DMS79 treated with DMSO at 0.1 percent for 48 hours (cell line): ENCODE measurements around the gene PXT1.
A peak's percentile ranks its signal among the peaks of the same experiment; 100 is the strongest.
"Not testable (repeated sequence)": the region's sequence is repeated elsewhere in the genome, so short reads cannot be mapped to it uniquely, and the experiment has no call there.

ENCODE experiments used
- DNase-seq: peaks from one replicate; lab custom pipeline; 2025; lab: John Stamatoyannopoulos, UW

Gene PXT1

DNA sequence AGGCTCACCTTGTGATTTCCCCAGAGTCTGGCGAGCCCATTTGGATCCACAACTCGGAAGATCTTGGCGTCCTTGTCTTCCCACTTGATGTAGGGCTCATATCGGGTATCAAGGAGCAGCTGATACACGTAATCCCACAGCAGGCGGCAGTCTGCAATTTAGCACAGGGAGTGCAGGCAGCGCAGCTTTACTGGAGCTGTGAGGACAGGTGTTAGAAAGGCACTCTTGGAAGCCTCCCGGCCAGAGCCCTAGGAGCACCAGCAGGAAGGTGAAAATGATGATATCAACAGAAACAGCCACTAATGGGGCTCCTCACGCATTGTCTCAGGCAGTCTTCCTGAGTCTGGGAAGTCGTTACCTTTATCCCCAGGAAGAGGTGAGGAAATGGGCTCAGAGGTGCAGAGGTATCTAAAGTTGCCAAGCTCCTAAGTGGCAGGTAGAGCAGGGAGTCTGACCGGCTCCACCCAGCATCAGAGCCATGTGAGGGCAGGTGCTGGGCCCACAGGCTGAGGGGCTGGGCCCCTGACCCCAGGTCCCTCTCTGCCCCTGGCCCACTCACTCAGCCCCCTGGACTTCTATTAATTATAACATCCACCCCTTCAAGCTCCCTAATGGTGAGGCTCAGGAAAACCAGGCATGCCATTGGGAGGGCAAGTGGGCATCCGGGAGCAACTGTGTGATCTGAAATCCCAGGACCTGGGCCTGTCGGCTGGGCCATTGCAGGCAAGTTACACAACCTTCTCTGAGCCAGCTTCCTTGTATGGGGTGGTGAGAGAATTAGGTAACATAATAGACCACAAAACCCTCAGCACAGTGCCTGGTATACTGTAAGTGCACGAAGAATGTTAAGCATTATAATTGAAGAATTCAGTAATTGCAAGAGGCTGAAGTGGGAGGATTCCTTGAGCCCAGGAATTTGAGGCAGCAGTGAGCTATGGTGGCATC, 73.5 kb downstream of the PXT1 start:
- peak; percentile 48 for DNase-seq

DNA sequence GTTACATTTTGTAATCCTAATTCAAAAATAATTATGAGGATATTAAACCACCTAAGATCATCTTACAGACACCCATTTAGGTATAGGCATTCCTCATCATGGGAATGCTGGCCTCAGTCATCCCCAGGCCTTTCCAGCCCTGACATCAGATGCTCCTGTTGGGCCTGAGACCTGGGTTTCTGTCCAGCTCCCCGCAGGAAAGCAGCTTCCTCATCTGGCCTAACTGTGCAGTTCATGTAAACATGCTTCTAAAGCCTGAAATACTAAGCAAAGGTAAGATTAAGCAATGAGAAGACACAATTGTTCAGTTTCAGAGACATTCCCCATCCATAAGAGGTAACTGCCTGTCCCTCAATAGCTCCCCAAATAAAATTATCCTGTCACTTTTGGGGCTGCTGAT, 74.2 kb downstream of the PXT1 start:
- no peak for DNase-seq

DNA sequence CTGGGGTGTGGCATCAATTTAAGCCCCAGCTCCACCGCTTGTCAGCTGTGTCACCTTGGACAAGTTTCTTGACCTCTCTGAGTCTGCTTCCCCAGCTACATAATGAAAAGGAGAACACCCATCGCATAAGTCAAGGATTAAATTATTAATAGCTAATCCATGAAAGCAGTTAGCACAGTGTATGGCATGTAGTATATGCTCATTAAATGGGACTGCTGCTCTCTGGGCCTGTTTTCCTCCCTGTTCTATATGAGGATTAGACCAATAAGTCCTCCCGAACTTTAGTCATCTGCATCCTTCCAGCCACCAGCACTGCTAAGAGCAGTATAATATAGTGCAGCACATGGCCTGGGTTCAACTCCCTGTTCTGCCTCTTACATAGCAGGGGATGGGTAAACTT, 74.9 kb downstream of the PXT1 start:
- DNase-seq, result no peak

DNA sequence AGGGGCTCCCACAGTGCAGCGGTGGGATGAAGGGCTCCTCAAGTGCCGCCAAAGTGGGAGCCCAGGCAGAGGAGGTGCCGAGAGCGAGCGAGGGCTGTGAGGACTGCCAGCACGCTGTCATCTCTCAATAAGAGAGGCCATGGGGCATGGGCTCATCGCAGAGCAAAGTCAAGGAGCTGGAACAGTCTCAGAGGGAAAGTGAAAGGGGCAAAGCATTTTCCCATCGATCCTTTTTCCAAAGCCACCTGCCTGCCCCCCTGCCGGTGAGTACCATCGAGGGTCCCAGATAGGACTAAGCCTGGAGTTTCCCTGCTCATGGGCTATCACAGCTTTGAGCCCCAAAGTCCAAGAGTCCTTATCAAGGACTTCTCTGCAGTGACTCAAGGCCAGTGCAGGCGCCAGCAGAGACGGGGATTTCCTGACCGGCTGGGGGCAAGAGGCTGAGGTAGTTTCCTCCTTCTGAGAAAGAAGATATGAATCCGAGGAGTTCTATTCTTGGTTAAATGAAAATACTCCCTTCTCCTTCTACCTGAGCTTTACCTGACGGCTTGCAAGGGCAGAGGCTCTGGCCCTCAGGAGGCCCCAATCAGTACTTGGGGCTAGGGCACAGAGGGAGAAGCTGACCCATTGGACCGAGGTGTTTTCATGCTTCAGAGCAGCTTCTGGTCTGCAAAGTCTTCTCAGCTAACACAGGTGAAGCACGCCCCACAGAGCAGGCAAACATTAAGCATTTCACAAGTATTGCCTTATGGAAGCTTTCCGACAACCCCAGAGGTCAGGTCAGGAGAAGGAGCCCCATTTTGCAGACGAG, 77.8 kb downstream of the PXT1 start:
- DNase-seq, result no peak

DNA sequence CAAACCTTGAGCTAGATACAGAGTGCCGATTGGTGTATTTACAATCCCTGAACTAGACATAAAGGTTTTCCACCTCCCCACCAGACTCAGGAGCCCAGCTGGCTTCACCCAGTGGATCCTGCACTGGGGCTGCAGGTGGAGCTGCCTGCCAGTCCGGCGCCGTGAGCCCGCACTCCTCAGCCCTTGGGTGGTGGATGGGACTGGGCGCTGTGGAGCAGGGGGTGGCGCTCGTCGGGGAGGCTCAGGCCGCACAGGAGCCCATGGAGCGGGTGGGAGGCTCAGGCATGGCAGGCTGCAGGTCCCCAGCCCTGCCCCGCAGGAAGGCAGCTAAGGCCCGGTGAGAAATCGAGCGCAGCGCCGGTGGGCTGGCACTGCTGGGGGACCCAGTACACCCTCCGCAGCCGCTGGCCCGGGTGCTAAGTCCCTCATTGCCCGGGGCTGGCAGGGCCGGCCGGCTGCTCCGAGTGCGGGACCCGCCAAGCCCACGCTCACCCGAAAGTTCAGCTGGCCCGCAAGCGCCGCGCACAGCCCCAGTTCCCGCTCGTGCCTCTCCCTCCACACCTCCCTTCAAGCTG, 78.5 kb downstream of the PXT1 start:
- not testable (repeated sequence) for DNase-seq

DNA sequence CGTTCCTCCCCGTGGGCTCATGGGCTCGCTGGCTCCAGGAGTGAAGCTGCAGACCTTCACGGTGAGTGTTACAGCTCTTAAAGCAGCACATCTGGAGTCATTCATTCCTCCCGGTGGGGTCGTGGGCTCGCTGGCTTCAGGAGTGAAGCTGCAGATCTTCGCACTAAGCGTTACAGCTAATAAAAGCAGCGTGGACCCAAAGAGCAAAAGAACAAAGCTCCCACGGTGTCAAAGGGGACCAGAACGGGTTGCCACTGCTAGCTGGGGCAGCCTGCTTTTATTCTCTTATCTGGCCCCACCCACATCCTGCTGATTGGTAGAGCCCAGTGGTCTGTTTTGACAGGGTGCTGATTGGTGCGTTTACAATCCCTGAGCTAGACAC, 79.3 kb downstream of the PXT1 start:
- not testable (repeated sequence) for DNase-seq

DNA sequence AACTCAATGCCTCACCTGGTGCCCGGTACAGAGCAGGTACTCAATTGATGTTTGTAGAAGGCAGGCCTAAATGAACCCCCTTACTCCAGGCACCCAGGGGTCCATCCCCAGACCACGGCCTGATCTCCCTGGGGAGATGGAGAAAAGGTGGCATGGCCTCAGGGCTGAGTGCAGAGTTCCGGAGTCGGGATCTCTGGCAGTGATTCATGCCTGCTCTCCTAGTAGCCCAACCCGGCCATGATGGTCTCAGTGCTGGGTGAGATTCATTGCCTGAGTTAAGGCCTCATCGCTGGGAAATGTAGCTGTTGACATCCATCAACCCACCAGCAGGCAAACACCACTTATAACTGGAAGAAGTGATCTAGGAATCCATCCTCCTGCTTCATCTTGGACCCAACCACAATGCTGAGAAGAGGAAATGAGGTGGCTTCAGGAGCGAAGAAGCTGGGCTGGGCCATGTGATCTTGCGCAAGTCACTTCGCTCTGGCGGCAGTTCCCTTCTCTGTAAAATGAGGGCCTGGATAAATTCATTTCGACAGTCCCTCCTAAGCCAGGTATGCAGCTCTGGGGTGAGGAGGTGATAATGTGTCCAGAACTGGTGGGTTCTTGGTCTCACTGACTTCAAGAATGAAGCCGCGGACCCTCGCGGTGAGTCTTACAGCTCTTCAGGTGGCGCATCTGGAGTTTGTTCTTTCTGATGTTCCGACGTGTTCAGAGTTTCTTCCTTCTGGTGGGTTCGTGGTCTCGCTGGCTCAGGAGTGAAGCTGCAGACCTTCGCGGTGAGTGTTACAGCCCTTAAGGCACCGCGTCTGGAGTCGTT, 79.9 kb downstream of the PXT1 start:
- DNase-seq, result no peak

DNA sequence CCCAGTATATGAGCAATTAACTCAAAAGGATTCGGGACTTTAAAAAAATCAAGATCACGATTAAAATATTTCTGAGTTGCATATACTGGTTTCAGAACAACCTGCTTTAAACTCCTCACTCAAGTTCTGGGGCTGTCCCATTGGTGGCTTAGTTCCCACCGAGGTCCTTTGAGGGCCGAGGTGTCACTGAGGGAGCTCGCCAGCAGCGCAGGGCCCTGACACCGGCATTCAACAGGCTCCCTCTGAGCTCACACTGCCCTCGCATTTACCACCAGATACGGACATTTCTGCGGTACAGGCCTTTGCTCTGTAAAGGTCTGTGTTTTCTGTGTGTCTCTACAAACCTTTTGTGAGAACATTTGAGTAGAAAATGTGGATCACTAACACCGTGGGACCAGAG, 81.6 kb downstream of the PXT1 start:
- no peak for DNase-seq

DNA sequence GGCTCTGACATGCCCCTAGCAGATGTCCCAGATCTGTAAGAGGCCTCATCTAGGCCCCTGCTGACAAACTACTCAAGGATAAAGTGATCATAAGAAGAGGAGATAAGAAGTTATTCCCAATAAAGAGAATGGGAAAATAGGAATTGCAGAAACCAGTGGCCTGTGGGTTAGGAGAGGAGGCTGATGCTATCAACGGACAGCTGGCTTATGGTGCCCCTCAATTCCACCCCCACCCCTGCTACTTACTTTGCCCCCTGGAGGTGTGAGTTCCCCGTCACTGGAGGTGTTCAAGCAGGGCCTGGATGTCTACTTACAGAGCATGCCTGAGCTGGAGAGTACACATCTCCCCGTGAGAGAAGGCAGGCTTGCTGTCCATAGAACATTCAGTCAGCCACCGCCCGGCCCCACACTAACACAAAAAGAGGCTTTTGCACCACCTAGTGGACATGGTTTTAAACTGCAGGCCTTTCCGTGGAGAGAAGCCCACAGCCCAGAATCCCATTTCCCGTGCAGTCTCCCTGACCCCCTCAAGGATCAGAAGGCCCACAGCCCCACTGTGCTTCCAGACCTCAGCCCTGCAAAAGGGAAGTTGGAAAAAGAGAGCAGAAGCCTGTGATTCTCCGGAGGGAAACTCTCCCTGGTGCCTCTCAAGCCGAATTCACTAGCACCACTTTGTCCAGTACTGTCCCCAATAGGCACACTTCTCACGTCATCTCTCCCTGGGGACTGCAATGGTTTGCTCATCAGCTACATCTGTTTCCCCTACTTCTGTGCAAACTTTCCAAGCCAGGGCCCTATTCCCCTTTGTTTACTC, 82.2 kb downstream of the PXT1 start:
- DNase-seq, result peak; percentile 79

DNA sequence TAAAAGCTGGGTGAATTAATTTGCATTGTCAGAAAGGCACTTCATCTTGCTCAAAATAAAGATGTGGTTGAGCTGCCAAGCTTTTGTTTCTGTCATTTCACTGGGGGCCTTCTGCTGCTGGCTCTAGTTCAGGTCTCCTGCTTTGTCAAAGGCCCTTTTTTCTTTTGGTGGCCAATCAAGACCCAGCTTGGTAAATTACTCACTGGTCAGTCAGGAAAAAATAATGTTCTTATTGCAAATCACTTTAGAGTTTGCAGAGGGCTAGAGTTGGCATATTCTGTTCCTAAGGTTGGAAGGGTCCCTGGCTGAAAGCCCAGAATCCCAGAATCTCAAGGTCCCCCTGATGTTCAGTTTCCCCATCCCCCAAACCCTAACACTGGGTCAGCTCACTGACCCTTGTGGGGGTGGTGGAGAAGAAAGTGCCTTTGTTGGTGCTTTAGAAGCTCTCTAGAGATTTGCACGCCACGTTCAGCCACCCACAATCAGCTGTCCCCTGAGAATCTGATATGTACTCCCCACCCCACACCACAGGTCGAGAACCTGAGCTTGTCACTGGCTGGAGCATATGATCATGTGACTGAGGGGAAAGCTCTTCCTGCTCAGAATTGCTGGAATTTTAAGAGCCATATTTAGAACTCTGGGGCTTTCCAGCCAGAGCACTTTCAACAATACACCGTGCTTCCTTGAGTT, 84.3 kb downstream of the PXT1 start:
- DNase-seq, result no peak

DNA sequence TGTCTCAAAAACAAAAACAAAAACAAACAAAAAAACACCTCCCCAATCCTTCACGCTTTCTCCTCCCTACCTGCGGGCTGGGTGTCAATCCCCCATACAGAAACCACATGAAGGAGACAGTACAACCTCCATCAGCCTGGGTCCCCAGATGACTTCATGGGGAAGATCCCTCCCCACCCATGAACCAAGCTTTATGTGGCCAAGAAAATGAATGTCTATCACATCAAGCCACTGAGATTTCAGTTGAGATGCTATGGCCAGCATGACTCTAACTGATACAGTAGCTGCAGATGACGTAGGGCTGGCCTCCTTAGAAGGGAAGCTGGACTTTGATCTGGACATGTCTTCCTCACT, 84.8 kb downstream of the PXT1 start:
- DNase-seq, result no peak

DNA sequence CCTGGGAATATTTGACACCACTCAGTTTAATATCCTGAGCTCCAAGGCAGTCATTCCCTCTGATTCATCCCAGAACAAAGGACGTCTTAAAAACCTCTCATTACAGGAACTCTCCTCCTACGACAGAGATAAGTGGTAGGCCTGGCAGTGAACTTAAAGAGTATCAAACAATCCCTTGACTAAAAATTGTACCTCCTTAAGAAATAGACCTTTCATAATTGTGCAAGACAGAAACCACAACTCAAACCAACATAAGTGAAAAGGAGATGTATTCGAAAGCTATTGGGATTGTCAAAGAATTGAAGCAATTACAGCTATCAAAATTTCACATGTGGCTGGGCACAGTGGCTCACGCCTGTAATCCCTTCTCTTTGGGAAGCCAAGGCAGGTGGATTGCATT, 86.8 kb downstream of the PXT1 start:
- DNase-seq, result no peak

DNA sequence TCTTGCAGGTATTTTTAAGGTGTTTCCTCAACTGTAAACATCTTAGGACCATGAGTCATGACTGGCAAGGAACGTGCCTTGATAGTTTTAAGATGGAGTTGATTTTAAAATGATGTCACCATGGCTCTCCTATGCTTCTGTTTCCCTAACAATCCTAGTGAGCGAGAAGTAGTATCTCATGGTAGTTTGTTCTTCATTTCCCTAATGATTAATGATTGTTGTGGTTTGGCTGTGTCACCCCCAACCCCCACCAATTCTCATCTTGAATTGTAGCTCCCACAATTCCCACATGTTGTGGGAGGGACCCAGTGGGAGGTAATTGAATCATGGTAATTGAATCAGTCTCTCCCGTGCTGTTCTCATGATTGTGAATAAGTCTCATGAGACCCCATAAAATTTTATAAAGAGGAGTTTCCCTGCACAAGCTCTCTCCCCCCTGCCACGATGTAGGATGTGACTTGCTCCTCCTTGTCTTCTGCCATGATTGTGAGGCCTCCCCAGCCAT, 89.2 kb downstream of the PXT1 start:
- no peak for DNase-seq

DNA sequence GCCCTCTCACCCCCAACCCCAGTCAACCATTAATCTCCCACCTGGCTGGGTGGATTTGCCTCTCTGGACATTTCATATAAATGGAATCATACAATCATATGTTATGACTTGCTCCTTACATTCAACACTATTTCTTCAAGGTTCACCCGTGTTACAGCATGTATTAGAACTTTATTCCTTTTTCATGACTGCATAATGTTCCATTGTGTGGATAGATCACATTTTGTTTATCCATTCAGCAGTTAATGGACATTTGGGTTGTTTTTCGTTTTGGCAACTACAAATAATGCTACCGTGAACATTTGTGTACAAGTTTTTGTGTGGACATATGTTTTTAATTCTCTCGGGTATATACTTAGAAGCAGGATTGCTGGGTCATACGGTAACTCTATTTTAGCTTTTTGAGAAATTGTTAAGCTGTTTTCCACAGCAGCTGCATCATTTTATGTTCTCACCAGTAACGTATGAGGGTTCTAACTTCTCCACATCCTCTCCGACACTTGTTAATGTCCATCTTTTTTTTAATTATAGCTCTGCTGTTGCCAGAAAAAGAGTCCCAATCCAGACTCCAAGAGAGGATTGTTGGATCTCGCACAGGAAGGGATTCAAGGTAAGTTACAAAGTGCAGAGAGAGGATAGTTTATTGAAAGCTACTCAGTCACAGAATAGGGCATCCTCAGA, 90.0 kb downstream of the PXT1 start:
- no peak for DNase-seq

DNA sequence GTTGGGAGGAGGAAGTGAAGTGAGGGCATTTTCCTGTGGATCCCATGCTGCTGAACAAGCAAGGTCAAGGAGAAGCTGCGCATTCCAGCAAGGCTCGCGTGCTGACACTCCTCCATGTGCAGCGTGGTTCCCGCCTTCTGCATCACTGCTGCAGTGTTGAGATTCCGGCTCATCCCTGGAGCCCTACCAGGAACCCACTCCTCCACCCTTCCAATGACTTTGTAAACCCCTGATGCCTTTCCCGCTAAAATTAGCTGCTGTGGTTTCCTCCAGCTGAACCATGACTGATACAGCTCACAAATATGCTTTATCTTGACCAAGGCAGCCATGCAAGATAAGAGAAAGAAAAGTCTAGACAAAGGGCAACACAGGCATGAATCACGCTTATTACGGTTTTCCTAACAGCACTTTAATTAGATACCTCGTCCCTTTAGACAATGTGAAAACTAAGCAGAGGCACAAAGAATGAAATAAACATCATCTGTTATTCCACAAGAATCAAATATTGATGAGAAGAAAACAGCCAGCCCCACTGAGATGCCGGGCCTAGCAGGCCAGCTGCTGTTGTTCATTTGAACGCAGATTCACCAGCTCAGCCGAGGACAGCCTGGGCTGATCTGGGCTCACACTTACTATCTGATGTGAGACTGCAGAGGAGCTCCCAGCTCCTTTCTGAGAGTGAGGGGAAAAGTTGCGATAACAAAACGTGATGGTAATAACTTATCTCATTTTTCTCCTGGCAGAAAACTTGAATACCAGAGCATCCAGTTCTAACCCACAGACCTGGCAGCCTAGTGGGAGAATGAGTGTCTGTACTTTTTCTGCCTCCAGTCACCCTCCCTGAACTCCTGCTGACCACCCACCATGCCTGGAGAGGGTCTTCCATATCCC, 91.7 kb downstream of the PXT1 start:
- DNase-seq, result no peak

DNA sequence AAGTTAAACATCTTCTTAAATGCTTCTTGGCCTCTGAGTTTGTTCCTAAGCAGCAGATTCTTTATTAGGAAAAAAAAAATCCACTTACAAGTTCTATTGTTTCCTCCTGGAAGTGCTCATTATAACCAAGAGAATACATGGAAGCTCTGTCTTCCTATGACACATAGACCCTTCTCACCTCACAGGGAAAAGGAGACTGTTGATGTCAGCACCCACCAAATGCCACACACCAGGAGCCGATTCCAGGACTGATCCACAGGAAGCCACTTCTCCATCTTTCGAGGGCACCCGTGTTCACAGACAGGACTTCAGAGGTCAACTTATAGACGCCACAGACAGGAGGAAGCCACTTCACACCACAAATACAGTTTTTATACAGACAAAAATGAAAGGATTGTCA, 92.6 kb downstream of the PXT1 start:
- DNase-seq, result no peak

DNA sequence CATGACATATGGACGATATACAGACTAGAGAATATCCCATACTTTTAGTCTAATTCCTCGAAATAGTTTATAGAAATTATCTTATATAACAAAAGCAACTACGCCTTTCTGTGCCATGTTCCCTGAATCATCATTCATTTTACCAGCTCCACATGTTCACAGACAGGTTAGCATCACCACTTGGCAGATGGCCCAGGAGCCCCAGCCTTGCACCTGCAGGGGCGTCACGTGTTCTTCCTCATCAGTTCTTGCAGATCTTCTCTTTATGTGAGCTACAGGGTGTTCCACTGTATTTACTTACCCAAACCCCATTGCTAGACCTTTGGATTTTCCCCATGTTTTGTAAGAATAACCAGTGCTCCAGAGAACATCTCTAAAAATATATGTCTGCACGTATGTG, 93.4 kb downstream of the PXT1 start:
- DNase-seq, result peak; percentile 94

DNA sequence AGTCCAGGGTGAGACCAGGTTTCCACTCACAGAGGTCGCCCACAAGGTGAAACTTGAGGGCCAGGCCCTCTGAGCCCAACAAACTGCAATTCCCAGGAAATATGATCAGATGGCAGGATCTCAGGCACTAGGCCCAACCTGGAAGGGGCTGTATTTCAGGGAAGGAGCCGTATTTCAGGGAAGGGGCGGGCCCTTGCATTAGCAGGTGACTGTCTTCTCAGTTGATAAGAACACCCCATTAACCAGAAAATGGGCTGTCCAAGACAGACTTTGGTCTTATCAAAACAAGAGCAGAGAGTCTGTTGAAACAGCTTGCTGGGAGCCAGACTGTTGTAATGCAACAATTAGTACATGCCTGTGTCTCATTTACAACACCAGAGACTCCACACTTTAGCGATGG, 95.0 kb downstream of the PXT1 start:
- DNase-seq, result no peak
